Inflammatory macrophage treated with lipopolysaccharide for 4 hours (primary cell): ENCODE measurements around the gene ZNF679.
"Not testable (repeated sequence)": the region's sequence is repeated elsewhere in the genome, so short reads cannot be mapped to it uniquely, and the experiment has no call there.

Experiments
- DNase-seq: peaks from one replicate; pipeline ENCODE4 v3.0.0-alpha.2; 2020

The ZNF679 gene

GRCh38 chr7:64312826-64313225, 84.6 kb downstream of the ZNF679 start:
- DNase-seq, result no peak

GRCh38 chr7:64313740-64314491, 85.6 kb downstream of the ZNF679 start, which contains the start of gene ZNF736:
TSS of gene ZNF736 (plus strand) at chr7:64313961. CDS start at chr7:64314151, 190 bp downstream.
- DNase-seq, result peak; percentile 95

- no peak for DNase-seq
Observed at GRCh38 chr7:64314566-64314965, 86.3 kb downstream of the ZNF679 start.

GRCh38 chr7:64316031-64316742, 87.9 kb downstream of the ZNF679 start:
- not testable (repeated sequence) for DNase-seq
